HCT116 (cell line): ENCODE measurements around the gene IGLL5.

ENCODE experiments used
- CEBPB ChIP-seq: IDR thresholded peaks from 2 replicates; pipeline ENCODE4 v1.6.1; 2012; ENCODE audit warnings: low read depth
- ELF1 ChIP-seq: IDR thresholded peaks from 2 replicates; pipeline ENCODE4 v1.6.1; 2012; ENCODE audit warnings: low read depth, borderline replicate concordance
- EZH2 ChIP-seq: fragments of 200-600 bp; sonication (generic); IDR thresholded peaks from 2 replicates; pipeline ENCODE4 v1.6.1; 2017; ENCODE audit warnings: antibody characterized with exemption, mixed run types
- FOSL1 ChIP-seq: IDR thresholded peaks from 2 replicates; pipeline ENCODE4 v1.6.1; 2012; ENCODE audit warnings: low read depth
- POLR2A ChIP-seq: IDR thresholded peaks from 2 replicates; pipeline ENCODE4 v1.7.0; 2011; ENCODE audit warnings: borderline replicate concordance; ENCODE audit not compliant: insufficient read depth, insufficient read length; ENCODE audit errors: extremely low read depth
- POLR2AphosphoS5 ChIP-seq: IDR thresholded peaks from 2 replicates; pipeline ENCODE4 v1.6.1; 2011; ENCODE audit warnings: mild to moderate bottlenecking, low read depth, low read length, moderate library complexity
- SRF ChIP-seq: IDR thresholded peaks from 2 replicates; pipeline ENCODE4 v1.6.1; 2012; ENCODE audit warnings: low read depth
- YY1 ChIP-seq: IDR thresholded peaks from 2 replicates; pipeline ENCODE4 v1.6.1; 2011; ENCODE audit warnings: low read length, low read depth, moderate library complexity, mild to moderate bottlenecking; ENCODE audit not compliant: insufficient replicate concordance; ENCODE audit errors: extremely low read depth
- TF ChIP-seq, protein P1 (sequence below), 3 experiments: fragments of 200-600 bp in 1 of 3; sonication (generic) in 1 of 3; IDR thresholded peaks in 2 of 3; conservative IDR thresholded peaks in 1 of 3; 2 replicates each; pipeline ENCODE4 v1.5.1; 2012 to 2017; ENCODE audit warnings: low read depth in 2 of 3, low read length in 2 of 3, antibody characterized with exemption in 1 of 3, borderline replicate concordance in 1 of 3, control low read depth in 1 of 3, mild to moderate bottlenecking in 1 of 3, mixed read lengths in 1 of 3, mixed run types in 1 of 3, moderate library complexity in 1 of 3; ENCODE audit not compliant: insufficient read depth in 1 of 3
- TF ChIP-seq, protein P2 (sequence below): IDR thresholded peaks from 2 replicates; pipeline ENCODE4 v1.6.1; 2012
- TF ChIP-seq, protein P3 (sequence below): IDR thresholded peaks from 2 replicates; pipeline ENCODE4 v1.6.1; 2012

DNA sequence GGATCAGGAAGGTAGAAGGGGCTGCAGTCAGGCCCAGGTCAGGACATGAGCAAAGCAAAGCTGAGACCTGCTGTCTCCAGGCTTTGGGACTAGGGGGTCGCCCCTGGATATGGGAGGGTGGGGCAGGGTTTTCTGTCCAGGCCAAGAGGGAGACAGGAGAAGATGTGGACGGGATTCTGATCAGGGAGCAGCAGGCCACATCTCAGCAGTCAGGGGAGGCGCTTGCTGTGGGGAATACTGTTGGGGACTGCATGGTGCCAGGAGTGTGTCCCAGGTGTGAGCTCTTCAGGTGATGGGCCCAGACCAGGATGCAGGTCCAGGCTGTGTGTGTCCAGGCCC lies 29.3 kb downstream of the IGLL5 start:
- TF ChIP-seq, protein P1, sequence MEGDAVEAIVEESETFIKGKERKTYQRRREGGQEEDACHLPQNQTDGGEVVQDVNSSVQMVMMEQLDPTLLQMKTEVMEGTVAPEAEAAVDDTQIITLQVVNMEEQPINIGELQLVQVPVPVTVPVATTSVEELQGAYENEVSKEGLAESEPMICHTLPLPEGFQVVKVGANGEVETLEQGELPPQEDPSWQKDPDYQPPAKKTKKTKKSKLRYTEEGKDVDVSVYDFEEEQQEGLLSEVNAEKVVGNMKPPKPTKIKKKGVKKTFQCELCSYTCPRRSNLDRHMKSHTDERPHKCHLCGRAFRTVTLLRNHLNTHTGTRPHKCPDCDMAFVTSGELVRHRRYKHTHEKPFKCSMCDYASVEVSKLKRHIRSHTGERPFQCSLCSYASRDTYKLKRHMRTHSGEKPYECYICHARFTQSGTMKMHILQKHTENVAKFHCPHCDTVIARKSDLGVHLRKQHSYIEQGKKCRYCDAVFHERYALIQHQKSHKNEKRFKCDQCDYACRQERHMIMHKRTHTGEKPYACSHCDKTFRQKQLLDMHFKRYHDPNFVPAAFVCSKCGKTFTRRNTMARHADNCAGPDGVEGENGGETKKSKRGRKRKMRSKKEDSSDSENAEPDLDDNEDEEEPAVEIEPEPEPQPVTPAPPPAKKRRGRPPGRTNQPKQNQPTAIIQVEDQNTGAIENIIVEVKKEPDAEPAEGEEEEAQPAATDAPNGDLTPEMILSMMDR (IDR thresholded peaks at IDR 0.05 in 2 of 3, conservative IDR thresholded peaks at IDR 0.05 in 1 of 3; ENCODE audit: borderline replicate concordance in 1 of 3, insufficient read depth in 1 of 3, low read depth in 2 of 3, low read length in 2 of 3) = no peak
- TF ChIP-seq FOSL1 (no peak), EZH2 (no peak), POLR2AphosphoS5 (no peak), ELF1 (no peak), YY1 (no peak), CEBPB (no peak), POLR2A (no peak), SRF (no peak)
- TF ChIP-seq, protein P2, sequence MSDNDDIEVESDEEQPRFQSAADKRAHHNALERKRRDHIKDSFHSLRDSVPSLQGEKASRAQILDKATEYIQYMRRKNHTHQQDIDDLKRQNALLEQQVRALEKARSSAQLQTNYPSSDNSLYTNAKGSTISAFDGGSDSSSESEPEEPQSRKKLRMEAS = no peak
- TF ChIP-seq, protein P3, sequence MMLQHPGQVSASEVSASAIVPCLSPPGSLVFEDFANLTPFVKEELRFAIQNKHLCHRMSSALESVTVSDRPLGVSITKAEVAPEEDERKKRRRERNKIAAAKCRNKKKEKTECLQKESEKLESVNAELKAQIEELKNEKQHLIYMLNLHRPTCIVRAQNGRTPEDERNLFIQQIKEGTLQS = no peak
